PC-3 (cell line): ENCODE results near the gene TRPM2.

Source experiments
- CTCF ChIP-seq: fragments of 300-600 bp; sonication (generic); conservative IDR thresholded peaks from 2 replicates; pipeline ENCODE4 v1.5.1; 2017; ENCODE audit warnings: antibody characterized with exemption, low read depth, mild to moderate bottlenecking, low read length
- EZH2 ChIP-seq: fragments of 300-600 bp; sonication (generic); IDR thresholded peaks from one replicate; pipeline ENCODE4 v1.6.1; 2017; ENCODE audit warnings: antibody characterized with exemption, mild to moderate bottlenecking, low read length; ENCODE audit not compliant: unreplicated experiment
- EZH2phosphoT487 ChIP-seq: fragments of 300-600 bp; sonication (generic); IDR thresholded peaks from 2 replicates; pipeline ENCODE4 v1.6.1; 2018; ENCODE audit warnings: mild to moderate bottlenecking, antibody characterized with exemption, low read length, borderline replicate concordance

- TF ChIP-seq EZH2 (no peak), CTCF (no peak), EZH2phosphoT487 (no peak)
Observed at GRCh38 chr21:44484498-44485253, 131.3 kb downstream of the TRPM2 start.
